RKO (cell line): Measurements from ENCODE around the gene KLHDC4.
"Not testable (repeated sequence)": the region's sequence is repeated elsewhere in the genome, so short reads cannot be mapped to it uniquely, and the experiment has no call there.

ENCODE experiments used
- DNase-seq: peaks from one replicate; pipeline ENCODE4 v3.0.0-alpha.2; 2016; ENCODE audit warnings: low spot score

The KLHDC4 gene

GRCh38 chr16:87684106-87684677 lies 81.6 kb downstream of the KLHDC4 start:
- DNase-seq, result no peak

GRCh38 chr16:87682852-87683399 lies 82.9 kb downstream of the KLHDC4 start:
- no peak for DNase-seq

GRCh38 chr16:87681981-87682570 lies 83.7 kb downstream of the KLHDC4 start:
- peak; percentile 18 for DNase-seq

- not testable (repeated sequence) for DNase-seq
Observed at GRCh38 chr16:87681051-87681602, 84.7 kb downstream of the KLHDC4 start.

GRCh38 chr16:87680272-87680644 lies 85.5 kb downstream of the KLHDC4 start:
- no peak for DNase-seq

GRCh38 chr16:87679593-87680271 lies 86.1 kb downstream of the KLHDC4 start:
- DNase-seq, result no peak

- peak; percentile 23 for DNase-seq
Observed at GRCh38 chr16:87678618-87679017, 87.2 kb downstream of the KLHDC4 start.

GRCh38 chr16:87677830-87678229 lies 88.0 kb downstream of the KLHDC4 start:
- no peak for DNase-seq

GRCh38 chr16:87675111-87675719 lies 90.6 kb downstream of the KLHDC4 start:
- no peak for DNase-seq

- DNase-seq, result no peak
Observed at GRCh38 chr16:87674419-87674818, 91.4 kb downstream of the KLHDC4 start.

GRCh38 chr16:87671715-87672270 lies 94.0 kb downstream of the KLHDC4 start:
- DNase-seq, result no peak

- peak; percentile 36 for DNase-seq
Observed at GRCh38 chr16:87671221-87671620, 94.6 kb downstream of the KLHDC4 start.

- DNase-seq, result no peak
Observed at GRCh38 chr16:87669672-87670071, 96.1 kb downstream of the KLHDC4 start.

- no peak for DNase-seq
Observed at GRCh38 chr16:87667946-87668345, 97.8 kb downstream of the KLHDC4 start.

- no peak for DNase-seq
Observed at GRCh38 chr16:87667443-87667842, 98.3 kb downstream of the KLHDC4 start.

GRCh38 chr16:87666919-87667318 lies 98.9 kb downstream of the KLHDC4 start:
- DNase-seq, result no peak

- no peak for DNase-seq
Observed at GRCh38 chr16:87665193-87665592, 100.6 kb downstream of the KLHDC4 start.

- no peak for DNase-seq
Observed at GRCh38 chr16:87664792-87665191, 101.0 kb downstream of the KLHDC4 start.

- DNase-seq, result no peak
Observed at GRCh38 chr16:87662254-87663204, 103.3 kb downstream of the KLHDC4 start.

GRCh38 chr16:87661561-87661960 lies 104.2 kb downstream of the KLHDC4 start:
- peak; percentile 19 for DNase-seq
